IMR-90 (cell line): ENCODE data around the gene TOMM20.

Experiments
- CTCF ChIP-seq: conservative IDR thresholded peaks from 2 replicates; pipeline ENCODE4 v1.5.1; 2012; ENCODE audit warnings: mild to moderate bottlenecking, low read depth, low read length, improper control_type of control experiment
- ELK1 ChIP-seq: fragments of 150-350 bp; IDR thresholded peaks from 2 replicates; pipeline ENCODE4 v1.6.1; 2016; ENCODE audit warnings: low read depth, mild to moderate bottlenecking, low read length, moderate library complexity, borderline replicate concordance
- MXI1 ChIP-seq: IDR thresholded peaks from 2 replicates; pipeline ENCODE4 v1.6.1; 2012; ENCODE audit warnings: low read depth, mild to moderate bottlenecking, low read length, moderate library complexity, borderline replicate concordance

- TF ChIP-seq ELK1 (no peak), CTCF (no peak), MXI1 (peak; percentile 44; the same call in 1 of the 2 replicates)
These were observed 61.1 kb downstream of the TOMM20 start for GRCh38 chr1:235067396-235068157.
